B cell (primary cell): ENCODE data around the gene DOCK3. TPM values are rescaled to one million over a fixed set of nuclear protein-coding genes. Genes with fewer than 3 reads are reported as not detected.

Experiments used
- ATAC-seq: fragments of 200-7000 bp; cut with Tn5 transposase; one replicate; pipeline ENCODE4 v1.10.0; 2021; ENCODE audit warnings: low read depth, mild to moderate bottlenecking, moderate number of reproducible peaks, moderate library complexity
- CTCF ChIA-PET: fragments of 350-600 bp; sonication (Branson Sonifier 250); formaldehyde crosslinking; loops from one replicate; lab custom pipeline; 2021; ENCODE audit warnings: antibody characterized with exemption, inconsistent platforms; lab: Charles Lee
- POLR2A ChIA-PET: fragments of 350-600 bp; sonication (Branson Sonifier 250); formaldehyde crosslinking; loops from one replicate; lab custom pipeline; 2021; ENCODE audit warnings: antibody characterized with exemption; lab: Charles Lee
- DNase-seq: peaks from one replicate; pipeline ENCODE4 v3.0.0; 2013
- H2AFZ ChIP-seq: 2 replicates; pipeline ENCODE4 v1.6.1; 2012; ENCODE audit warnings: mild to moderate bottlenecking, low read depth, low read length; ENCODE audit not compliant: insufficient read depth, poor library complexity, severe bottlenecking
- H3K27ac ChIP-seq, 2 donors: 1 replicate in 1 of 2; 2 replicates in 1 of 2; pipeline ENCODE4 v1.5.1; 2012 to 2013; ENCODE audit warnings: low read length in 2 of 2, mild to moderate bottlenecking in 2 of 2, moderate library complexity in 1 of 2
- H3K27me3 ChIP-seq, 4 experiments: fragments of 200-600 bp in 1 of 4; sonication (generic) in 1 of 4; replicated peaks in 1 of 4; 1 replicate in 2 of 4; 2 replicates in 2 of 4; pipeline versions ENCODE4 v1.6.1 to v1.7.0; 2013 to 2016; ENCODE audit warnings: low read length in 3 of 4, mild to moderate bottlenecking in 2 of 4, mixed read lengths in 1 of 4, moderate library complexity in 1 of 4; ENCODE audit not compliant: insufficient read depth in 4 of 4, control insufficient read depth in 3 of 4; ENCODE audit errors: control extremely low read depth in 1 of 4
- H3K36me3 ChIP-seq, 2 experiments: replicated peaks in 1 of 2; 1 replicate in 1 of 2; 2 replicates in 1 of 2; pipeline versions ENCODE4 v1.6.1 to v1.7.1; 2013; ENCODE audit warnings: low read length in 1 of 2; ENCODE audit not compliant: insufficient read depth in 2 of 2, control insufficient read depth in 1 of 2; ENCODE audit errors: control extremely low read depth in 1 of 2, extremely low read depth in 1 of 2
- H3K4me1 ChIP-seq, 2 donors: fragments of 200-600 bp in 1 of 2; sonication (generic) in 1 of 2; 1 replicate in 1 of 2; 2 replicates in 1 of 2; pipeline versions ENCODE4 v1.5.1 to v1.6.1; 2013 to 2017; ENCODE audit warnings: low read length in 2 of 2; ENCODE audit not compliant: control insufficient read depth in 2 of 2, insufficient read depth in 2 of 2
- H3K4me2 ChIP-seq: replicated peaks from 2 replicates; pipeline ENCODE3; 2012; ENCODE audit warnings: mild to moderate bottlenecking, low read depth, low read length; ENCODE audit not compliant: poor library complexity, severe bottlenecking
- H3K4me3 ChIP-seq, 5 experiments: fragments of 200-600 bp in 1 of 5; sonication (generic) in 1 of 5; 1 replicate in 3 of 5; 2 replicates in 2 of 5; pipeline versions ENCODE4 v1.5.1 to v1.7.0; 2011 to 2016; ENCODE audit warnings: low read length in 4 of 5, mild to moderate bottlenecking in 4 of 5, low read depth in 2 of 5, control low read depth in 1 of 5, moderate library complexity in 1 of 5; ENCODE audit not compliant: insufficient read depth in 1 of 5; ENCODE audit errors: control extremely low read depth in 1 of 5, extremely low read depth in 1 of 5
- H3K79me2 ChIP-seq: fragments of 200-600 bp; sonication (generic); one replicate; pipeline ENCODE4 v1.6.0; 2016; ENCODE audit warnings: low read length; ENCODE audit not compliant: control insufficient read depth, insufficient read depth
- H3K9ac ChIP-seq: fragments of 200-600 bp; sonication (generic); 2 replicates; pipeline ENCODE4 v1.6.1; 2017; ENCODE audit warnings: mild to moderate bottlenecking, low read length, moderate library complexity
- H3K9me3 ChIP-seq, 3 donors: one replicate each; pipeline versions ENCODE4 v1.6.1 to v1.7.1; 2013; ENCODE audit warnings: low read length in 2 of 3; ENCODE audit not compliant: control insufficient read depth in 2 of 3, insufficient read depth in 1 of 3; ENCODE audit errors: control extremely low read depth in 1 of 3
- H4K20me1 ChIP-seq: 2 replicates; pipeline ENCODE4 v1.6.0; 2012; ENCODE audit warnings: mild to moderate bottlenecking, low read length; ENCODE audit not compliant: insufficient read depth, control insufficient read depth, poor library complexity, severe bottlenecking
- H3K27ac Mint-ChIP-seq: one replicate; pipeline ENCODE4 v1.8.0; 2021; ENCODE audit warnings: mixed read lengths
- H3K27me3 Mint-ChIP-seq: one replicate; pipeline ENCODE4 v1.8.0; 2021; ENCODE audit warnings: mixed read lengths
- H3K4me1 Mint-ChIP-seq: one replicate; pipeline ENCODE4 v1.8.0; 2021; ENCODE audit warnings: mixed read lengths
- H3K4me3 Mint-ChIP-seq: one replicate; pipeline ENCODE4 v1.8.0; 2021; ENCODE audit warnings: mixed read lengths
- H3K9me3 Mint-ChIP-seq: one replicate; pipeline ENCODE4 v1.8.0; 2022; ENCODE audit warnings: mixed read lengths; ENCODE audit not compliant: insufficient read depth
- CTCF ChIP-seq: fragments of 200-600 bp; IDR thresholded peaks from one replicate; pipeline ENCODE4 v1.8.0; 2022; ENCODE audit warnings: antibody characterized with exemption, mild to moderate bottlenecking
- EZH2 ChIP-seq: IDR thresholded peaks from 2 replicates; pipeline ENCODE4 v1.6.1; 2012; ENCODE audit warnings: borderline replicate concordance, low read depth, mild to moderate bottlenecking, moderate library complexity, low read length; ENCODE audit not compliant: insufficient read depth, poor library complexity, severe bottlenecking
- WGBS: methylation state at CpG from one replicate; pipeline ENCODE4 v1.1.5; 2013; ENCODE audit warnings: missing lambda C conversion rate; ENCODE audit not compliant: insufficient coverage; 5-methylcytosine and 5-hydroxymethylcytosine counted together
- intact Hi-C: fragments of 100-400 bp; cut with micrococcal nuclease; formaldehyde crosslinking; loops from one replicate; pipeline ENCODE4 v1.10.0; 2022
- polyA plus RNA-seq: library from polyadenylated mRNA; depleted of rRNA; stranded (reverse); fragments of >200 nt; gene quantifications from 2 replicates; pipeline ENCODE4 v1.2.3, GENCODE V29; 2012
- total RNA-seq, 2 donors: library from RNA; stranded (reverse); fragments of 120-200 nt in 1 of 2; gene quantifications; 1 replicate in 1 of 2; 2 replicates in 1 of 2; pipeline versions ENCODE4 v1.2.3 to v1.2.4, GENCODE V29; 2013 to 2022

DOCK3 gene
- total and polyA plus RNA-seq, 2 donors (not counting 1 experiment from before 2014, with no cell fraction given) = 0.06 to 0.30 TPM

GRCh38 chr3:51384055-51384725 lies 709.5 kb downstream of the DOCK3 start:
- peaks cover 21 to 27% of the 10 kb centered on the region in 2 donors for H3K4me1 ChIP-seq
- ChIA-PET CTCF (interaction anchor here (1.2 to 8.6 kb wide), 5 partner anchors 12 to 770 kb away, joined by 3 to 67 read pairs (median 5); partner anchors contain the start of genes CISH, DCAF1 and MAPKAPK3), POLR2A (interaction anchor here (1.1 kb wide), 1 partner anchor 287 kb away, joined by 3 read pairs; no protein-coding TSS in a partner anchor)
- peak overlapping the region; percentile 96 for H2AFZ ChIP-seq
- ATAC-seq (no peak), DNase-seq (no peak)
- no peaks in the 10 kb centered on the region for H3K9me3 Mint-ChIP-seq
- TF ChIP-seq CTCF = no peak
- no peak for TF ChIP-seq EZH2
- peaks cover 36% of the 10 kb centered on the region for H3K4me1 Mint-ChIP-seq
- peak overlapping the region; percentile 89 for H3K9ac ChIP-seq
- peak overlapping the region; percentile 99 for H3K4me3 Mint-ChIP-seq
- peak overlapping the region; percentile 74 to 97 (median 87) for H3K4me3 ChIP-seq
- H3K4me2 ChIP-seq = peak overlapping the region; percentile 87
- H3K79me2 ChIP-seq = peaks cover 41% of the 10 kb centered on the region
- H3K27me3 ChIP-seq = peaks cover 0 to 7% (median 0%) of the 10 kb centered on the region in 4 experiments
- peaks cover 4% of the 10 kb centered on the region for H3K27me3 Mint-ChIP-seq
- no peaks in the 10 kb centered on the region for H3K9me3 ChIP-seq
- peaks cover 7% of the 10 kb centered on the region for H4K20me1 ChIP-seq
- peak overlapping the region; percentile 99 for H3K27ac Mint-ChIP-seq
- H3K27ac ChIP-seq = peak overlapping the region; percentile 82 to 95
- under 1% methylated on average over 26 of the region's 29 CpGs for WGBS
- intact Hi-C loops = loop anchor here (2.0 to 10.0 kb wide), 2 partner anchors 1025 to 1089 kb away; partner anchors contain the start of genes HYAL3, IFRD2, NAA80 and TMEM115
- peaks cover 0 to 18% of the 10 kb centered on the region in 2 experiments for H3K36me3 ChIP-seq
